IPS DF 4.7 (cell line): ENCODE results near the gene FGG.

Source experiments
- DNase-seq: peaks from one replicate; pipeline ENCODE4 v3.0.0-alpha.2; 2013; ENCODE audit warnings: low spot score; ENCODE audit errors: extremely low read depth

The FGG gene

GRCh38 chr4:154612472-154613414 lies at the start of gene FGG:
Gene FGG (minus strand): TSS chr4:154612656. CDS start chr4:154612609, 47 bp downstream.
- DNase-seq = no peak

- DNase-seq = no peak
Measured at GRCh38 chr4:154660052-154660451, 47.6 kb upstream of the FGG start.

GRCh38 chr4:154658680-154659405 lies 46.4 kb upstream of the FGG start:
- DNase-seq = no peak

GRCh38 chr4:154643493-154643892 lies 31.0 kb upstream of the FGG start:
- DNase-seq = no peak

- DNase-seq = no peak
Measured at GRCh38 chr4:154642373-154643009, 30.0 kb upstream of the FGG start.

DNA sequence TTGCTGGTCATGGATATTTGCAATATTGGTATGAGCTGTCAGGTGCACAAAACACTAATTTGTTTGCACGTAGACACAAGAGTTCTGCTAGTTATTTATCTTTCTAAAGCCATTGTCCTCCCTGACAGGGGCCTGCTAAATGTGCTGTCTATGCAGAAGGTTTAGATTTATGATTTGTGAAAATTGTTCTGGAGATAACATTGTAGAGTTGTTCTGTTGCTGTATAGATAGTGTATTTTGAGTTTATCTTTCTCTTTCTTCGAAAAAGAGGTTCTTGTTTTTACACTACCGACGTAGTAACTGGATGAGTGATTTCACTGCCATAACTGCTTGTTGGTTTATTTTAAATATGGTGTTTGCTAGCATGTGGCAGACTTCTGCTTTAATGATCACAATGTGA lies 28.5 kb upstream of the FGG start:
- DNase-seq = no peak

GRCh38 chr4:154634058-154634457 lies 21.6 kb upstream of the FGG start:
- DNase-seq = no peak

DNA sequence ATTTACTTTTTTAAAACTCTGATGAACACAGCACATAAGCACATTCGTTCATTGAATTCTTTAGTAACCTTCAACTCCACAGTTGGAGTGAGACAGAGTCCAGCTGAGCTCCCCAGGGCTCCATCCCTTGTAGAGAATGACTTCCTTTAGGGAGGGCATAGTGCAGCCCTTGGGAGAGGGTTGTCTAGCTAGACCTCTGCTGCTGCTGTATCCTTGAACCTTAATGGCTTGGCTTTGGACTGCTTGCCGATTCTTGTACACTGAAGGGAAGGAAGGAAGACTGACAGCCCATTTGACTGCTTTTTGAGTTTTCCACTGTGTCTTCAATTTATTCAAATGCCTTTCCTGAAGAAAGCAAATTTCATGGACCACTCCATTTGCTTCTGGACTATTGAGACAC lies 19.4 kb upstream of the FGG start:
- DNase-seq = no peak

DNA sequence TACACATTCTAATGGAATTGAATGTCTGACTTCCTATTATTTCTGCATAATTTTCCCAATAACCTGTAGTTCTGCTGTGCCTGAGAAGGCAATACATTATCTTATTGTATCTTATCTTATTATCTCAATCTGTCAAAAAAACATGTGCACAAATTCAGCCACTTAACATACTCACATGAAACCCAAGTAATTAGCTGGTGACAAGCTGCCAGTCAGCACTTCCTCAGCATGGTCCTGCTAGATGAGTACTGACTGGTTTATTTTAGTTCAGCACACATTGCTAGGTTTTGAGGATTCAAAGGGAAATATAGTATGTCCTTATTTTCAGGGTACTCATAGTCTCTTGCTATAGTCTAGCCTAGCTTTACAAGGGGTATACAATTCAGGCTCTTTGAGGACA lies 17.9 kb upstream of the FGG start:
- no peak for DNase-seq

DNA sequence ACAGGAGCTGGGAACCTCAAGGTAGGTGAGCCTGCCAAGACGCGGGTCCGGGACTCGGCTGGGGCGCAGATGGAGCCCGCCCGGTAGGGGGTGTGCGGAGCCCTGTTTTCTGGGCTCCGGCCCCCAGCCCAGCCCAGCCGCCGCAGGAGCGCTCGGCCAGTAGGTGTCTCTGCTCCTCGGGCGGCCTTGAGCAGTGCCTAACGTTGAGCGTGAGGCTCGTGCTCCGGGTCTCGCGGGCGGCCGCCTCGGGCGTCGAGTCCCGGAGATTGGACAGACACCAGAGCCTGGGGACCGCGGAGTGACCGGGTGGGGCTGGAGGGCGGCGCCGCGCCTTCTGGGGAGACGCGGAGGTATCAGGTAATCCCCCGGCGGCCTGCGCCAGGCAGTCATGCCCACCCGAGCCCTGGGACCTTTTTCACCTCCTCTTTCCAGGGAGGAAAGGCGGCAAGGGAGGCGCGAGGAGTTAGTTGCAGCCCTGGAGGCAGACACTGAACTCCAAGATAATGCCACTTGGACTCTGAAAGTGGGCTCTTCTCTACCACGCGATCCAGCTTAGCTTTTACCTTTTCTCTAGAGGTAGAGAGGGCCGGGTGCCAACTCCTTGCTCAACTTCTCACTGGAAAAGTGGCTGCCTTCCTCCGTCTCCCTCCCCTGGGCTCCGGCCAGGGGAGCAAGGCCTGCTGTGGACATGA lies 14.5 kb upstream of the FGG start:
- no peak for DNase-seq

DNA sequence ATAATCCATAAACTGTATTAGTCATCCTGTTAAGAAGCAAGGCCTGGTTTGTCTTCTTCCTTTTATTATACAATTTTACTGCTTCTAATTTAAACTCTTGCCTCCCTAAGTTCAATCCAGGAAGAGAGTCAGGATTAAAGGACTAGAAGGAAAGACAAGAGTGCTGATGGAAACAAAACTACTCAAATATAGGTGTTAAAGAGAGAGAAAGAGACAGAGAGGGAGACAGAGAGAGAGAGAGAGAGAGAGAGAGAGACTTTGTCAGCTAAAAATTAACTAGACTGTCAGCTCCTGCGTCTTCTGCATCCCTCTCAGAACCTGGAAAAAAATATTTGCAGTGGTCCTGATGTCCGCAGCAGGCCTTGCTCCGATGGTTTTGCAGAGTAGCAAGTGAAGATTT lies 13.5 kb upstream of the FGG start:
- DNase-seq = no peak

DNA sequence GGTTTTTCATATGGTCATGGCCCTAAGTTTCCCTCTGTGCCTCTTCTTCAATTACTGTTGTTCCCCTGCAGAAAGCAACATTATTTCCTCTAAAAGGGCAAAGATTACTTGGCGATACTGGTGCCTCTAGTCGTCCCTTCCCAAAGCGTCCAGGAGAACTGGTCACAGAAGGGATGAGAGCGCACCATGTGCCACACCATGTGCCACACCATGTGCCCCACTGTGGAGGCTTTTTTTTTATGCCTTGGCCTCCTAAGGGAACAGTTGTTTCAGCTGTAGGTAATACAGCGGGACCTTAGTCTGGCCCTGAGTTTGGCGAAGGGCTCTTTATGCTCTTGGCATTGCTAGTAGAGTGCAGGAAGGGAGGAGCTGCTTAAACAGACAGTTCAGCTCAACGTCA lies 11.5 kb upstream of the FGG start:
- DNase-seq = no peak

- DNase-seq = no peak
Measured at GRCh38 chr4:154623436-154623835, 11.0 kb upstream of the FGG start.

- no peak for DNase-seq
Measured at GRCh38 chr4:154622598-154622997, 10.1 kb upstream of the FGG start.

- DNase-seq = no peak
Measured at GRCh38 chr4:154620111-154620510, 7.7 kb upstream of the FGG start.

DNA sequence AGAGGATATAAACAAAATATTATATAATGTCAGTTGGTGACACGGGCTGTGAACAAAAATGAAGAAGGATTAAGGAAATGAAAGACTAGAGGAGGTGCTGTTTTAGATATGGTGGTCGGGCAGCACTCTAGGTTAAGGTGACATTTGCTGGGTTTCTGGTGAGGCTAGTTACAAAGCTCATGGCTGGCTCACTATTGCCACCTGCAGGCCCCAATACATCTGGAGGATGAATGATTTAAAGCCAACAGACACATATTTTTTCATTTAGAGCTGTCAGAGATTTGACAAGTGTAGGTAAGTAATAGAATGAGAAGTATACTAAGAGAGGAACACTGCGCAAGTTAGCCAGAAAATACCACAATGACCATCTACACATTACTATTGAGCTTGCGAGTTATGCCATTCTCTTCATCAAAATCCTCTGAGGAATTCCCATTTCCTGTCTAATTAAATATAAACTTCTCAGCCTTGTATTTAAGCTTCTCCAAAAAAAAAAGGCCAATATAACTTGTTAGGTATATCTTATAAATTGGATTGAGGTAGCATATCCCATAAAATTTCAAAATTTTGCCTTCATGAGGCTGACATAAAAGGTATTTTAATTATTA lies 6.4 kb upstream of the FGG start:
- no peak for DNase-seq

DNA sequence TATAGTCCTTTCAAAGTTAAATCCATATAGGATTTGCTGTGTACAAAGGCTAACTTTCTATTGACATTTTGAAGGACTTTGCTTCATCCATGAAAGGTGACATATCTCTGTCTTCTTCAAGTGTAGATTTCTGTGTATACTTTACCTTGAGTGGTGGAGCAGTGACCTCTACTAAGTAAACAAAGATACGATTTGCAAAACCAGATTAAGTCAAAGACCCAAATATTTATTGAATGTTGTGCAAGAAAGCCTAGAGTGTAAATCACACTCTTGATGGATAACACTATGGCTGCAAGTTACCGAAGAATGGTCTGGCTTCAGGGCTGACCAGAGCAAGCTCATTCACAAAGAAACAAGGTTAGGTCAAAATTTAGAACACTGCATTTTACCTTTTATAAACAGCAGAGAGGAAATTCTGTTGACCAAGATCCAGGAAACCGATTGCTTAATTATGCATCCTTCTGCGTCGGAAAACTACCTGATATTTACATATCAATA lies 5.4 kb upstream of the FGG start:
- DNase-seq = no peak

- DNase-seq = no peak
Measured at GRCh38 chr4:154616731-154617130, 4.3 kb upstream of the FGG start.

DNA sequence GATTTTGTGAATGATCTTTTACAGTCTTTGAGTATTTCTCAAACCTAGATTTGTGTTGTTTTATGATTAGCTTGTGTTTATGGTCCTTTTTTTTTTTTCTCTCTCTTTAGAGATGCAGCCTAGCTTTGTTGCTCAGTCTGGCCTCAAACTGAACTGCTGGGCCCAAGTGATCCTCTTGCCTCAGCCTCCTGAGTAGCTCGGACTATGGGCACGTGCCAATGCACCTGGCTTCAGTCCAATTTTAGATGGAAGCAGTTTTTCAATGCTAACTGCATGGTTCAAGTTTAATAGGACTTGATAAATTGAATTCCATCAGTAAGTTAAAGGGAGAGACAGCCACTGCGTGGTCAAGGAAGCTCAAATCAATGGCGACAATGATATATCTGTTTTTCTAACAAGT lies 3.8 kb upstream of the FGG start:
- DNase-seq = no peak

- DNase-seq = no peak
Measured at GRCh38 chr4:154615211-154615610, 2.8 kb upstream of the FGG start.

DNA sequence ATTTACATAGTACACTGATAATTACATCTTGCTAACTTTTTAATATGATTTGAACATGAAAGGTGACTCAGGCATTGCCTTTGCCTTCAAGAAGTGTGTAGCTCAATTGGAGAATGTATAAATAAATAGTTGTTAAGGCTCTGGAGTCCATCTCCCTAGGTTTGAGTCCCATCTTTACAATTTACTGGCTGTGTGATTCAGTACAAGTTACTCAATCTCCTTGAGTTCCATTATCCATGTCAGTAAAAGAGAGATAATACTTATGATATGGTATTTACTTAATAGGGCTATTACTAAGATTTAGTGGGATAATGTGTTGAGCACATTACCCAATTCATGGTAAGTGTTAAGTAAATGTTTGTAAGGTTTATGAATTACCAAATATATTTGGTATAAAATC lies 1.9 kb upstream of the FGG start:
- no peak for DNase-seq
